Astrocyte of the cerebellum (primary cell): ENCODE measurements around the gene OR6N1.

Source experiments
- DNase-seq: peaks from one replicate; pipeline ENCODE4 v3.0.0-alpha.2; 2011; ENCODE audit warnings: low read depth
- H3K4me3 ChIP-seq: 2 replicates; pipeline ENCODE4 v1.5.1; 2011; ENCODE audit warnings: mild to moderate bottlenecking, low read depth, low read length, moderate library complexity
- CTCF ChIP-seq: IDR thresholded peaks from 2 replicates; pipeline ENCODE4 v1.5.1; 2012; ENCODE audit warnings: low read length, low read depth, moderate library complexity, mild to moderate bottlenecking; ENCODE audit errors: missing control alignments
- in situ Hi-C: cut with HindIII; loops from 2 replicates; pipeline ENCODE4 v1.10.0; 2017; ENCODE audit warnings: low sequenced_read_pairs

Gene OR6N1

GRCh38 chr1:158813164-158813563 lies 41.2 kb upstream of the OR6N1 start:
- DNase-seq = no peak
- no peak for TF ChIP-seq CTCF
- H3K4me3 ChIP-seq = no peak overlapping the region
- in situ Hi-C loops = no loop called here

- no peak overlapping the region for H3K4me3 ChIP-seq
- no peak for TF ChIP-seq CTCF
- in situ Hi-C loops = no loop called here
- DNase-seq = no peak
Observed at GRCh38 chr1:158812336-158812735, 40.3 kb upstream of the OR6N1 start.

GRCh38 chr1:158810311-158810710 lies 38.3 kb upstream of the OR6N1 start:
- H3K4me3 ChIP-seq = no peak overlapping the region
- TF ChIP-seq CTCF = no peak
- in situ Hi-C loops = no loop called here
- no peak for DNase-seq

- in situ Hi-C loops = no loop called here
- TF ChIP-seq CTCF = no peak
- H3K4me3 ChIP-seq = no peak overlapping the region
- DNase-seq = no peak
Observed at GRCh38 chr1:158809862-158810261, 37.9 kb upstream of the OR6N1 start.

- no peak for DNase-seq
- no peak overlapping the region for H3K4me3 ChIP-seq
- in situ Hi-C loops = no loop called here
- TF ChIP-seq CTCF = no peak
Observed at GRCh38 chr1:158809256-158809655, 37.3 kb upstream of the OR6N1 start.

- no peak overlapping the region for H3K4me3 ChIP-seq
- in situ Hi-C loops = no loop called here
- no peak for TF ChIP-seq CTCF
- no peak for DNase-seq
Observed at GRCh38 chr1:158806916-158807536, 35.0 kb upstream of the OR6N1 start.
